Stimulated activated CD8-positive, alpha-beta memory T cell treated with anti-CD3 and anti-CD28 coated beads, Interleukin-12 subunit alpha, Interleukin-12 subunit beta, amount 100 ng/mL, for 24 hours (primary cell): Measurements from ENCODE around the gene USP53.
"Not testable (repeated sequence)": the region's sequence is repeated elsewhere in the genome, so short reads cannot be mapped to it uniquely, and the experiment has no call there.

ENCODE experiments used
- DNase-seq: peaks from one replicate; pipeline ENCODE4 v3.0.0-alpha.2; 2020; ENCODE audit errors: extremely low read depth

The USP53 gene

DNA sequence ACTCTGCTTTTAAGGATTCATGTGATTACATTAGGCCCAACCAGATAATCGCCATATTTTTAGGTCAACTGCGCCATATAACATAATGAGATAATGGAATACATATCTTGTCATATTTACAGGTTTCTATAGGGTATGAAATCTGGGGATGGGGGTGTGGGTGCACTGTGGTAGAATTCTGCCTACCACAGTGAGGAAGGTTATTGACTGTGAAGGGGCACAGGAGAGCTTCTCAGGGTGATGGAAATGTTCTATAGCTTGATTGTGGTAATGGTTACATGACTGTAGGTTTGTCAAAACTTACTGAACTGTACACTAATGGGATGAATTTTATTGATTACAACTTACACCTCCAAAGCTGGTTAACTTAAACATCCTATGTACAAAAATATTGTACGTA is 15.9 kb downstream of the USP53 start:
- no peak for DNase-seq

- DNase-seq: no peak
Measured at GRCh38 chr4:119229908-119230687, 17.6 kb downstream of the USP53 start.

DNA sequence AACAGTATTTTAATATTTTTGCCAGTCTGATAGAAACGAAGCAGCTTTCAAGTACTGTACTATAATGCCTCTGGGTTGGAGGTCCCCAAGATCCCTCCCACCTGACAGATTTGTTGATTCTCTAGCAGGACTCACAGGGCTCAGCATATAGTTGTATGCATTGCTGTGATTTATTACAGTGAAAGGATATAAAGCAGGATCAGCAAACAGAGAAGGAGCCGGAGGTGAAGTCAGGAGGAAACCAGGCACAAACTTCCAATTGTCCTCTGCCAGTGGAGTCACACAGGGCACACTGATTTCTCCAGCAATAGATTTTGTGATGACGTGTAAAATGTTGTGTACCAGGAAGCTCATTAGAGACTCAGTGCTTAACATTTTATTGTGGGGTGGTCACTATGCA is 19.0 kb downstream of the USP53 start:
- DNase-seq: no peak

- DNase-seq: no peak
Measured at GRCh38 chr4:119232286-119232685, 19.8 kb downstream of the USP53 start.

- no peak for DNase-seq
Measured at GRCh38 chr4:119233191-119233590, 20.7 kb downstream of the USP53 start.

GRCh38 chr4:119233750-119234149 is 21.2 kb downstream of the USP53 start:
- DNase-seq: no peak

DNA sequence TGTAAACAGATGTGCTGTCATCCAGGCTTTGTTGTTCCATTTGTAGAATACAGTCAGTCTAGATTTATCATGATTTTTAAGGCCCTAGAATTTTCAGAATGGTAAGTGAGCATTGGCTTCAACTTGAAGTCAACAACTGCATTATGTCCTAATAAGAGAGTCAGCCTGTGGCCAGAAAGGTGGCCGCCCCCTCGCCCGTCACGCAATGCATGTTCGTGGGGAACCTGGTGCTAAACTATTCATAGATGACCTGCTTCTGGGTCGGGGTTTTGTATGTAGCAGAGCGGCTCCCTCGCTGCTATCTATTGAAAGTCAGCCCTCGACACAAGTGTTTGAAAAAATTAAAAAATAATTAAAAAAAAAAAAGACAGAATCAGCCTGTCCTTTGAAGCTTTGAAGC is 24.7 kb downstream of the USP53 start:
- DNase-seq: no peak

DNA sequence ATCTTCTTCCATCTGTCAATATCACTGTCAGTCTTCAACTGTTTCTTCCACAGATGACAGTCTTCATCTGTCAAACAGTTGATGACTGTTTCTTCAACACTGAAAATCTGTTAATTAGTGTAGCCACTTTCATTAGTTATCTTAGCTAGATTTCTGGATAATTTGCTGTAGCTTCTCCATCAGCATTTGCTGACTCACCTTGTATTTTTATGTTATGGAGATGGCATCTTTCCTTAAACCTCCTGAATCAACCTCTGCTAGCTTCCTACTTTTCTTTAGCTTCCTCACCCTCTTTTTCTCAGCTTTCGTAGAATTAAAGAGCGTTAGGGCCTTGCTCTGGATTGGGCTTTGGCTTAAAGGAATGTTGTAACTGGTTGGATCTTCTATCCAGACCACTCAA is 25.1 kb downstream of the USP53 start:
- no peak for DNase-seq

GRCh38 chr4:119238068-119238722 is 25.7 kb downstream of the USP53 start:
- no peak for DNase-seq

- no peak for DNase-seq
Measured at GRCh38 chr4:119240128-119240527, 27.6 kb downstream of the USP53 start.

- DNase-seq: no peak
Measured at GRCh38 chr4:119240568-119240967, 28.1 kb downstream of the USP53 start.

GRCh38 chr4:119242417-119242816 is 29.9 kb downstream of the USP53 start:
- DNase-seq: no peak

GRCh38 chr4:119243868-119244267 is 31.4 kb downstream of the USP53 start:
- no peak for DNase-seq

- no peak for DNase-seq
Measured at GRCh38 chr4:119244344-119244743, 31.8 kb downstream of the USP53 start.

GRCh38 chr4:119244832-119245231 is 32.3 kb downstream of the USP53 start:
- DNase-seq: no peak

GRCh38 chr4:119246177-119246733 is 33.7 kb downstream of the USP53 start:
- no peak for DNase-seq

DNA sequence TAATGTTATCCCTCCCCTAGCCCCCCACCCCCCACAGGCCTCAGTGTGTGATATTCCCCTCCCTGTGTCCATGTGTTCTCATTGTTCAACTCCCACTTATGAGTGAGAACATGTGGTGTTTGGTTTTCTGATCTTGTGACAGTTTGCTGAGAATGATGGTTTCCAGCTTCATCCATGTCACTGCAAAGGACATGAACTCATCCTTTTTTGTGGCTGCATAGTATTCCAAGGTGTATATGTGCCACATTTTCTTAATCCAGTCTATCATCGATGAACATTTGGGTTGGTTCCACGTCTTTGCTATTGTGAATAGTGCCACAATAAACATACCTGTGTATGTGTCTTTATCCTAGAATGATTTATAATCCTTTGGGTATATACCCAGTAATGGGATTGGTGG is 38.5 kb downstream of the USP53 start:
- DNase-seq: not testable (repeated sequence)

GRCh38 chr4:119255223-119255622 is 42.7 kb downstream of the USP53 start:
- DNase-seq: not testable (repeated sequence)

GRCh38 chr4:119260528-119260927 is 48.0 kb downstream of the USP53 start:
- no peak for DNase-seq

DNA sequence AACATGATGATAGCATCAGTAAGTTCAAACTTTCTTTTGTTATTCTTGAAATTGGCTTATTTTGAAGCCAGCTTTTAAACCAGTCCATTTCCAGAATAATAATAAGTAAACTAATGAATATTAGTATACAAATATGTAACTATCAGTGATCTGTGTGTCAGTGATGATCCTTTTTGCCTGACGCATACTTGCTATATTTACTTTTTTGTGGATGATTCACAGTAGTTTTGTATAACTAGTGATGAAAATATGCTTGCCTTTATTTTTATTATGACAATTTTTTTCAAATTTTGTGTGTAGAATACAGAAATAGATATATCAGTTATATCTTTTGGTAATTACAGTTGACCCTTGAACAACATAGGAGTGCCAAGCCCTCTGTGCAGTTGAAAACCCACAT is 49.5 kb downstream of the USP53 start:
- DNase-seq: no peak

DNA sequence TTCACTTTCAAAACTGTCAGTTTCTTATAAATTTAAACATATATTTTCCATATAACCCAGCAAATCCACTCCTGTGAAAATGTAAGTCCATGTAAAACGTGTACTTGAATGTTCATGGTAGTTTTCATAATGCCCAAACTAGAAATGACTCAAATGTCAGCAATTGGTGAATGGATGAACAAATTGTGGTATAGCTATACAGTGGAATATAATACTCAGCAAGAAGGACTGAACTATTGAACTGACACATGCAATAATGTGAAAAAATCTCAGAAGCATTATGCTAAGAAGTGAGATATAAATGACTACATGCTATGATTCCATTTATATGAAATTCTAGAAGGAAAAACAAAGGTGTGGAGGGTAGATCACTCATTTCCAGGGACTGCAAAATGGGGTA is 52.2 kb downstream of the USP53 start:
- DNase-seq: no peak

DNA sequence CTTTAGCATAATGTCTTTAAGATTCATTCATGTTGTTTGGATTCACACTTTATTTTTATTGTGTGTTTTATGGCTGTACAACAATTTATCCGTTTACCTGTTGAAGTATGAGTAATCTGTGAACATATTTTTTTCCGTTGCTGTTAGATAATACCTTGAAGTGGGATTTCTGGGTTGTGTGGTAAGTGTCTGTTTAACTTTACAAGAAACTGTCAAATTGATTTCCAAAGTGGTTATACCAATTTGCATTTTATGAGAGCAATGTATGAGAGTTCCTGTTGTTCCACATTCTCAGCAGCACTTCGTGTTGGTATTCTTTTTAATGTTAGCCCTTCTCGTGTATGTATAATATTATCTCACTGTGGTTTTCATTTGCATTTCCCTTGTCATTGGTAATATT is 53.6 kb downstream of the USP53 start:
- no peak for DNase-seq

GRCh38 chr4:119268466-119268865 is 56.0 kb downstream of the USP53 start:
- no peak for DNase-seq
